Panc1 (cell line): ENCODE measurements around the gene COMMD2. TPM values are rescaled to one million over a fixed set of nuclear protein-coding genes. Genes with fewer than 3 reads are reported as not detected.

Source experiments
- ATAC-seq: fragments of 200-7000 bp; cut with Tn5 transposase; 2 replicates; pipeline ENCODE4 v1.9.1; 2020; ENCODE audit warnings: mild to moderate bottlenecking, moderate library complexity
- BruUV-seq: library from RNA; stranded (reverse); fragments of 400-500 nt; replicated peaks from 2 replicates; lab custom pipeline; 2021; lab: Mats Ljungman, UMichigan
- CTCF ChIA-PET: fragments of 300-600 bp; sonication (Branson Sonifier 250); formaldehyde crosslinking; loops from one replicate; lab custom pipeline; 2022; ENCODE audit warnings: antibody characterized with exemption; lab: Charles Lee
- POLR2A ChIA-PET: fragments of 300-600 bp; sonication (Branson Sonifier 250); formaldehyde crosslinking; loops from one replicate; lab custom pipeline; 2022; ENCODE audit warnings: antibody characterized with exemption; lab: Charles Lee
- DNase-seq: peaks from one replicate; pipeline ENCODE4 v3.0.0-alpha.2; 2010; ENCODE audit warnings: low read depth, low spot score
- H3K27ac ChIP-seq: 2 replicates; pipeline ENCODE4 v1.5.1; 2011; ENCODE audit warnings: mild to moderate bottlenecking, low read length, inconsistent platforms
- H3K27me3 ChIP-seq: fragments of 200-500 bp; sonication (Bioruptor generic); 2 replicates; pipeline ENCODE4 v1.6.0; 2014; ENCODE audit warnings: low read length, inconsistent platforms; ENCODE audit not compliant: control insufficient read depth, insufficient read depth
- H3K36me3 ChIP-seq: fragments of 200-500 bp; sonication (Bioruptor generic); 2 replicates; pipeline ENCODE4 v1.5.1; 2014; ENCODE audit warnings: inconsistent platforms, mild to moderate bottlenecking, low read length, moderate library complexity; ENCODE audit not compliant: control insufficient read depth, insufficient read depth
- H3K4me1 ChIP-seq: 2 replicates; pipeline ENCODE4 v1.5.1; 2011; ENCODE audit warnings: inconsistent platforms, mild to moderate bottlenecking, low read length, moderate library complexity; ENCODE audit not compliant: control insufficient read depth, insufficient read depth
- H3K4me3 ChIP-seq, 2 experiments: 2 replicates each; pipeline ENCODE4 v1.5.1; 2011 to 2012; ENCODE audit warnings: low read depth in 2 of 2, low read length in 2 of 2, mild to moderate bottlenecking in 2 of 2, inconsistent platforms in 1 of 2, moderate library complexity in 1 of 2
- H3K9me3 ChIP-seq: fragments of 200-500 bp; sonication (Bioruptor generic); 2 replicates; pipeline ENCODE4 v1.5.1; 2014; ENCODE audit warnings: low read depth, mild to moderate bottlenecking, inconsistent platforms, low read length, moderate library complexity; ENCODE audit not compliant: control insufficient read depth, insufficient read depth
- CTCF ChIP-seq: fragments of 450-650 bp; IDR thresholded peaks from 2 replicates; pipeline ENCODE4 v1.5.1; 2017; ENCODE audit warnings: mild to moderate bottlenecking
- POLR2AphosphoS5 ChIP-seq: IDR thresholded peaks from 2 replicates; pipeline ENCODE4 v1.6.1; 2012; ENCODE audit warnings: mild to moderate bottlenecking, low read depth, low read length, moderate library complexity
- REST ChIP-seq, 2 experiments: IDR thresholded peaks; 2 replicates each; pipeline ENCODE4 v1.6.1; 2011 to 2012; ENCODE audit warnings: low read depth in 2 of 2, control low read depth in 1 of 2, low read length in 1 of 2, mild to moderate bottlenecking in 1 of 2, moderate library complexity in 1 of 2; ENCODE audit not compliant: insufficient read depth in 1 of 2
- SIN3A ChIP-seq: IDR thresholded peaks from 2 replicates; pipeline ENCODE4 v1.6.1; 2012; ENCODE audit warnings: low read depth, mild to moderate bottlenecking, low read length, moderate library complexity, borderline replicate concordance; ENCODE audit not compliant: insufficient read depth
- TCF7L2 ChIP-seq: IDR thresholded peaks from 2 replicates; pipeline ENCODE4 v1.6.1; 2011; ENCODE audit warnings: mild to moderate bottlenecking, low read depth, low read length, inconsistent platforms
- in situ Hi-C: cut with HindIII; loops from 2 replicates; pipeline ENCODE4 v1.10.0; 2016; ENCODE audit warnings: low sequenced_read_pairs, low pct_unique_long_range_greater_than_20kb
- intact Hi-C: fragments of 100-400 bp; cut with micrococcal nuclease; formaldehyde crosslinking; loops from one replicate; pipeline ENCODE4 v1.10.0; 2022; ENCODE audit not compliant: unreplicated experiment
- total RNA-seq: library from RNA; stranded (reverse); gene quantifications from one replicate; pipeline ENCODE4 v1.2.1, GENCODE V29; 2021; ENCODE audit not compliant: unreplicated experiment

COMMD2 gene
- total RNA-seq, 1 experiment from 2014 or later: 70.2 TPM

GRCh38 chr3:149744606-149745005, 7.7 kb downstream of the COMMD2 start:
- Histone ChIP-seq H3K4me3 (no peak overlapping the region), H3K4me1 (no peaks in the 10 kb centered on the region; the same call in 1 of the 2 replicates), H3K9me3 (no peaks in the 10 kb centered on the region), H3K27ac (no peak overlapping the region), H3K27me3 (no peaks in the 10 kb centered on the region), H3K36me3 (peaks cover 47% of the 10 kb centered on the region)
- in situ Hi-C loops: no loop called here
- TF ChIP-seq CTCF (no peak), TCF7L2 (no peak), SIN3A (no peak), POLR2AphosphoS5 (no peak), REST (IDR thresholded peaks at IDR 0.05; ENCODE audit: insufficient read depth in 1 of 2, low read depth in 2 of 2, low read length in 1 of 2) (no peak)
- POLR2A ChIA-PET: interaction anchor here (0.6 kb wide), 1 partner anchor 83 kb away, joined by 9 read pairs; no protein-coding TSS in a partner anchor
- intact Hi-C loops: no loop called here
- no TSS peak for BruUV-seq
- CTCF ChIA-PET: interaction anchor here (0.6 kb wide), 1 partner anchor 20 kb away, joined by 5 read pairs; no protein-coding TSS in a partner anchor
- DNase-seq (no peak), ATAC-seq (no peak)

- Histone ChIP-seq H3K4me3 (no peak overlapping the region), H3K36me3 (peaks cover 45% of the 10 kb centered on the region), H3K27ac (no peak overlapping the region), H3K9me3 (no peaks in the 10 kb centered on the region), H3K27me3 (no peaks in the 10 kb centered on the region), H3K4me1 (peaks cover 3% of the 10 kb centered on the region)
- intact Hi-C loops: no loop called here
- POLR2A ChIA-PET: interaction anchor here (0.6 kb wide), 1 partner anchor 83 kb away, joined by 9 read pairs; no protein-coding TSS in a partner anchor
- ATAC-seq (no peak), DNase-seq (no peak)
- TF ChIP-seq TCF7L2 (no peak), POLR2AphosphoS5 (no peak), SIN3A (no peak), CTCF (no peak), REST (IDR thresholded peaks at IDR 0.05; ENCODE audit: insufficient read depth in 1 of 2, low read depth in 2 of 2, low read length in 1 of 2) (no peak)
- in situ Hi-C loops: no loop called here
- CTCF ChIA-PET: interaction anchor here (0.6 kb wide), 1 partner anchor 21 kb away, joined by 5 read pairs; no protein-coding TSS in a partner anchor
- BruUV-seq: no TSS peak
Measured at GRCh38 chr3:149744151-149744550, 8.1 kb downstream of the COMMD2 start.
